WTC11 (cell line): Measurements from ENCODE around the gene AARSD1. TPM values are rescaled to one million over a fixed set of nuclear protein-coding genes. Genes with fewer than 3 reads are reported as not detected.

Source experiments
- ATAC-seq: fragments of 200-7000 bp; cut with Tn5 transposase; 2 replicates; pipeline ENCODE4 v1.10.0; 2021; ENCODE audit warnings: mild to moderate bottlenecking, moderate library complexity
- CTCF ChIA-PET: fragments of 300-600 bp; sonication (Branson Sonifier 250); formaldehyde crosslinking; loops from one replicate; lab custom pipeline; 2021; ENCODE audit warnings: antibody characterized with exemption; lab: Charles Lee
- POLR2A ChIA-PET: fragments of 350-600 bp; sonication (Branson Sonifier 250); formaldehyde crosslinking; loops from one replicate; lab custom pipeline; 2021; ENCODE audit warnings: antibody characterized with exemption; lab: Charles Lee
- DNase-seq: peaks from one replicate; pipeline ENCODE4 v3.0.0; 2021; ENCODE audit warnings: low spot score
- H3K27ac Mint-ChIP-seq: 2 replicates; pipeline ENCODE4 v1.8.0; 2021; ENCODE audit warnings: mixed read lengths
- H3K27me3 Mint-ChIP-seq: 2 replicates; pipeline ENCODE4 v1.8.0; 2021; ENCODE audit warnings: low read depth, mild to moderate bottlenecking, moderate library complexity, mixed read lengths
- H3K36me3 Mint-ChIP-seq: 2 replicates; pipeline ENCODE4 v1.8.0; 2021; ENCODE audit warnings: mixed read lengths
- H3K4me1 Mint-ChIP-seq: 2 replicates; pipeline ENCODE4 v1.8.0; 2022; ENCODE audit warnings: mixed read lengths
- H3K4me3 Mint-ChIP-seq: 2 replicates; pipeline ENCODE4 v1.8.0; 2021; ENCODE audit warnings: mild to moderate bottlenecking, moderate library complexity, mixed read lengths
- H3K9me3 Mint-ChIP-seq: 2 replicates; pipeline ENCODE4 v1.8.0; 2021; ENCODE audit warnings: mixed read lengths
- ATF1 ChIP-seq: sonication (generic); formaldehyde crosslinking; IDR thresholded peaks from 2 replicates; pipeline ENCODE4 v1.8.1; 2023; ENCODE audit warnings: mild to moderate bottlenecking, moderate library complexity, missing genetic modification reagents
- CREB1 ChIP-seq: sonication (generic); formaldehyde crosslinking; IDR thresholded peaks from 2 replicates; pipeline ENCODE4 v1.8.0; 2023; ENCODE audit warnings: mild to moderate bottlenecking, missing genetic modification reagents
- CREM ChIP-seq: sonication (generic); formaldehyde crosslinking; IDR thresholded peaks from 2 replicates; pipeline ENCODE4 v1.8.1; 2022; ENCODE audit warnings: mild to moderate bottlenecking, missing genetic modification reagents, moderate library complexity
- ESRRA ChIP-seq: sonication (generic); formaldehyde crosslinking; IDR thresholded peaks from 2 replicates; pipeline ENCODE4 v1.8.1; 2022; ENCODE audit warnings: mild to moderate bottlenecking, missing genetic modification reagents, borderline replicate concordance
- ETV6 ChIP-seq: sonication (generic); formaldehyde crosslinking; IDR thresholded peaks from 2 replicates; pipeline ENCODE4 v1.8.1; 2022; ENCODE audit warnings: mild to moderate bottlenecking, missing genetic modification reagents
- HMGA2 ChIP-seq: fragments of 250-450 bp; sonication (Bioruptor Pico); IDR thresholded peaks from 2 replicates; pipeline ENCODE4 v1.4.0; 2021; ENCODE audit warnings: mild to moderate bottlenecking, moderate library complexity
- JAZF1 ChIP-seq: fragments of 250-450 bp; sonication (Bioruptor Pico); IDR thresholded peaks from 2 replicates; pipeline ENCODE4 v1.9.0; 2021; ENCODE audit warnings: moderate library complexity, mild to moderate bottlenecking, inconsistent platforms
- MXD4 ChIP-seq: fragments of 250-450 bp; sonication (Bioruptor Pico); IDR thresholded peaks from 2 replicates; pipeline ENCODE4 v1.8.0; 2021; ENCODE audit warnings: mild to moderate bottlenecking, moderate library complexity, borderline replicate concordance
- NFATC4 ChIP-seq: fragments of 250-450 bp; sonication (Bioruptor Pico); IDR thresholded peaks from 2 replicates; pipeline ENCODE4 v1.9.0; 2021; ENCODE audit warnings: mild to moderate bottlenecking
- NR1H2 ChIP-seq: sonication (generic); formaldehyde crosslinking; IDR thresholded peaks from 2 replicates; pipeline ENCODE4 v1.9.0; 2021; ENCODE audit warnings: mild to moderate bottlenecking, moderate library complexity, missing genetic modification reagents
- NR2C2 ChIP-seq: sonication (generic); formaldehyde crosslinking; IDR thresholded peaks from 2 replicates; pipeline ENCODE4 v1.8.0; 2022; ENCODE audit warnings: mild to moderate bottlenecking, missing genetic modification reagents
- RELA ChIP-seq: sonication (generic); formaldehyde crosslinking; IDR thresholded peaks from 2 replicates; pipeline ENCODE4 v1.8.1; 2022; ENCODE audit warnings: missing genetic modification reagents, mild to moderate bottlenecking, borderline replicate concordance
- SMAD3 ChIP-seq: sonication (generic); formaldehyde crosslinking; IDR thresholded peaks from 2 replicates; pipeline ENCODE4 v1.8.0; 2022; ENCODE audit warnings: missing genetic modification reagents, mild to moderate bottlenecking, borderline replicate concordance
- SMAD4 ChIP-seq: sonication (generic); formaldehyde crosslinking; IDR thresholded peaks from 2 replicates; pipeline ENCODE4 v1.8.0; 2022; ENCODE audit warnings: mild to moderate bottlenecking, missing genetic modification reagents
- SP1 ChIP-seq: sonication (generic); formaldehyde crosslinking; conservative IDR thresholded peaks from 2 replicates; pipeline ENCODE4 v1.8.1; 2022; ENCODE audit warnings: missing genetic modification reagents
- TEAD4 ChIP-seq: sonication (generic); formaldehyde crosslinking; IDR thresholded peaks from 2 replicates; pipeline ENCODE4 v1.8.0; 2022; ENCODE audit warnings: mild to moderate bottlenecking, missing genetic modification reagents
- ZBTB21 ChIP-seq: sonication (generic); formaldehyde crosslinking; IDR thresholded peaks from 2 replicates; pipeline ENCODE4 v1.8.1; 2023; ENCODE audit warnings: mild to moderate bottlenecking, missing genetic modification reagents, borderline replicate concordance
- ZNF232 ChIP-seq: sonication (generic); formaldehyde crosslinking; IDR thresholded peaks from 2 replicates; pipeline ENCODE4 v1.8.0; 2022; ENCODE audit warnings: mild to moderate bottlenecking, missing genetic modification reagents
- ZNF263 ChIP-seq: sonication (generic); formaldehyde crosslinking; IDR thresholded peaks from 2 replicates; pipeline ENCODE4 v1.8.1; 2022; ENCODE audit warnings: low read depth, mild to moderate bottlenecking, moderate library complexity, missing genetic modification reagents
- ZNF416 ChIP-seq: fragments of 250-450 bp; sonication (Bioruptor Pico); IDR thresholded peaks from 2 replicates; pipeline ENCODE4 v1.9.0; 2021; ENCODE audit warnings: mild to moderate bottlenecking, inconsistent platforms
- total RNA-seq: library from RNA; stranded (reverse); gene quantifications from 3 replicates; pipeline ENCODE4 v1.2.3, GENCODE V29; 2021
- TF ChIP-seq, protein P1 (sequence below): sonication (generic); formaldehyde crosslinking; IDR thresholded peaks from 2 replicates; pipeline ENCODE4 v1.8.1; 2023; ENCODE audit warnings: mild to moderate bottlenecking, missing genetic modification reagents, moderate library complexity
- TF ChIP-seq, protein P2 (sequence below): sonication (generic); formaldehyde crosslinking; IDR thresholded peaks from 2 replicates; pipeline ENCODE4 v1.8.1; 2023; ENCODE audit warnings: mild to moderate bottlenecking, missing genetic modification reagents, borderline replicate concordance
- TF ChIP-seq, protein P3 (sequence below): sonication (generic); formaldehyde crosslinking; IDR thresholded peaks from 2 replicates; pipeline ENCODE4 v1.8.0; 2023; ENCODE audit warnings: missing genetic modification reagents
- TF ChIP-seq, protein P4 (sequence below): sonication (generic); formaldehyde crosslinking; IDR thresholded peaks from 2 replicates; pipeline ENCODE4 v1.8.1; 2022; ENCODE audit warnings: low read depth, missing genetic modification reagents, borderline replicate concordance
- TF ChIP-seq, protein P5 (sequence below): fragments of 250-450 bp; sonication (Bioruptor Pico); IDR thresholded peaks from 2 replicates; pipeline ENCODE4 v2.1.2; 2022; ENCODE audit warnings: mild to moderate bottlenecking, moderate library complexity

AARSD1 gene
- total RNA-seq, 1 experiment from 2014 or later = 61.5 TPM

DNA sequence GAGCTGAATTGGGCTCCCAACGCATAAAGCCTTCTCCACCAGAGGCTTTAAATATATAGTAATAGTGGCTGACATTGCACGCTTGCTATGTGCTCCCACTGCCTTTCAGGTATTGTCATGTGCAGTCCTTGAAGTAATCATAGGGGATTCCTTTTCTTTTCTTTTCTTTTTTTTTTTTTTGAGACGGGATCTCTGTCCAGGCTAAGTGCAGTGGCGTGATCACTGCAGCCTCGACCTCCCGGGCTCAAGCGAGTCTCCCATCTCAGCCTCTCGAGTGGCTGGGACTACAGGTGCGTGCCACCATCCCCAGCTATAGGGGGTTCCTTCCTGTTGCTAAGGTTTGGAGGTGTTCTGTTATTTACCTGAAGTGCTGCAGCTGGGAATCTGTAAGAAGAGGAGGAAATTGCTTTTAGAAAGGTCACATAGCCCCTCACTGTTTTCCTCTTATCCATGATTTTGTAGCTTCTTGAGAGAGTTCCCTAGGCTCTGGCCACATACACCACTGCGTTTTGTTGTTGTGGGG lies 34.8 kb upstream of the AARSD1 start:
- H3K4me1 Mint-ChIP-seq = peaks cover 31% of the 10 kb centered on the region
- TF ChIP-seq SP1 (CRISPR knock-in tag) = no peak
- no peak for TF ChIP-seq SMAD3 (CRISPR knock-in tag)
- no peak for TF ChIP-seq ZBTB21
- TF ChIP-seq NFATC4 = no peak
- TF ChIP-seq MXD4 = no peak
- TF ChIP-seq, all 79 proteins: peak for 0
- ATAC-seq = no peak
- Mint-ChIP-seq H3K4me3 (peak overlapping the region; percentile 100), H3K9me3 (no peaks in the 10 kb centered on the region), H3K27ac (peak overlapping the region; percentile 99), H3K27me3 (no peaks in the 10 kb centered on the region; the same call in 1 of the 2 replicates), H3K36me3 (peaks cover 54% of the 10 kb centered on the region)
- no peak for DNase-seq
- POLR2A ChIA-PET = interaction anchor here (1.5 to 2.3 kb wide), 5 partner anchors 7 to 317 kb away, joined by 6 to 27 read pairs (median 8); partner anchors contain the start of genes BRCA1, IFI35, TMEM106A and VAT1
- CTCF ChIA-PET = interaction anchor here (1.5 to 3.4 kb wide), 6 partner anchors 8 to 175 kb away, joined by 8 to 28 read pairs (median 14); partner anchors contain the start of genes BECN1, IFI35, NBR1 and RND2

DNA sequence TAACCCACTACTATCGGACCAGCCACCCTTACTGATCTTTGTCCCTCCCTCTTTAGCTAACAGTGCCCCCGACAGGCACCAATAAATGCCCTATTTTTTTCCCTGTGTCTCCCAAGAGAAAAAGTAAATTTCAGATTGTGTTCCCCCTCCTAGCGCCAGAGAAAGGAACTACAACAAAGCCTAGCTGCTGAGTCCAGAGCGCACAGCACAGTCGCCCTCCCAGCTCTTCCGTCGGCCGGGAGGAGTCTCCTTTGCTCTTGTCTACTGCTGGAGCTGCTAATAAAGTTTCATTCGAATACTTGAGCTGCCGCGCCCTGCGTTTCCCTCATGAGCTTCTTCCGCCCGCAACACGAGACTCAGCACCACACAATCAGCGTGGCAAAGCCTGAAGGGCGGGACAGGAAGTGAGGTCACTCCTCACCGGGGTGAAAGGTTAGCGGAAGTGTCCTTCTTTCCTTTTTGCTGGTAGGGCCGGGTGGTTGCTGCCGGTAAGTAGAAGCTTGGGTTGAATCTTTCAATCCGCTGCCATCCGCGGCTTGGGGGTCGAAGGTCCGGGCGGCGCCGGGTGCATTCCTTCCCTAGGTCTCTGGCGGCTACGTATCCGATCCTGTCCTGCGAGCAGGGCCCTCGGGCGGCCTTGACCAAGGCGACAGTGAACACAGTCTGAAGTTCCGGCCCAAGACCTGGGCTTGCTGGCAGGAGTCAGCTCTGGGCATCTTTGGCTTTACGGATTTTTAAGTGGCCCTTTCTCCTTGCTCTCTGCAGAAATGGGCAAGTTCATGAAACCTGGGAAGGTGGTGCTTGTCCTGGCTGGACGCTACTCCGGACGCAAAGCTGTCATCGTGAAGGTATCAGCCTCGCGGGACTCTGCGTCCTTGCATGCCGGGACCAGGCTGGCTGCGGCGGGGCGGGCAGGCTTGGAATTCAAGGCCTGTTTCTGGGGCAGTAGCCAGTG lies 34.0 kb upstream of the AARSD1 start, which contains the start of gene RPL27:
RPL27 (plus strand) TSS at position 436 of the 955 bp plus-strand sequence; CDS start at position 768, 332 bp downstream.
- peak; percentile 96 for DNase-seq
- H3K27me3 Mint-ChIP-seq = no peaks in the 10 kb centered on the region; the same call in 1 of the 2 replicates
- TF ChIP-seq CREM (CRISPR knock-in tag) (peak; percentile 94), NR2C2 (peak; percentile 95), ZNF232 (0 out of 2 replicates have a peak, but pooled peaks have one; percentile 57), ETV6 (CRISPR knock-in tag) (peak; percentile 97), SMAD4 (CRISPR knock-in tag) (no peak), TEAD4 (no peak), RELA (CRISPR knock-in tag) (no peak), JAZF1 (CRISPR knock-in tag) (no peak), CREB1 (CRISPR knock-in tag) (peak; percentile 43; the same call in 1 of the 2 replicates), NR1H2 (no peak), ZNF416 (0 out of 2 replicates have a peak, but pooled peaks have one; percentile 61), ZBTB21 (0 out of 2 replicates have a peak, but pooled peaks have one; percentile 60), ESRRA (CRISPR knock-in tag) (no peak), ZNF263 (0 out of 2 replicates have a peak, but pooled peaks have one; percentile 35), SP1 (CRISPR knock-in tag) (peak; percentile 99), HMGA2 (CRISPR knock-in tag) (no peak), ATF1 (CRISPR knock-in tag) (0 out of 2 replicates have a peak, but pooled peaks have one; percentile 26)
- TF ChIP-seq, protein P1, sequence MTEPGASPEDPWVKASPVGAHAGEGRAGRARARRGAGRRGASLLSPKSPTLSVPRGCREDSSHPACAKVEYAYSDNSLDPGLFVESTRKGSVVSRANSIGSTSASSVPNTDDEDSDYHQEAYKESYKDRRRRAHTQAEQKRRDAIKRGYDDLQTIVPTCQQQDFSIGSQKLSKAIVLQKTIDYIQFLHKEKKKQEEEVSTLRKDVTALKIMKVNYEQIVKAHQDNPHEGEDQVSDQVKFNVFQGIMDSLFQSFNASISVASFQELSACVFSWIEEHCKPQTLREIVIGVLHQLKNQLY (CRISPR knock-in tag) = no peak
- TF ChIP-seq, protein P2, sequence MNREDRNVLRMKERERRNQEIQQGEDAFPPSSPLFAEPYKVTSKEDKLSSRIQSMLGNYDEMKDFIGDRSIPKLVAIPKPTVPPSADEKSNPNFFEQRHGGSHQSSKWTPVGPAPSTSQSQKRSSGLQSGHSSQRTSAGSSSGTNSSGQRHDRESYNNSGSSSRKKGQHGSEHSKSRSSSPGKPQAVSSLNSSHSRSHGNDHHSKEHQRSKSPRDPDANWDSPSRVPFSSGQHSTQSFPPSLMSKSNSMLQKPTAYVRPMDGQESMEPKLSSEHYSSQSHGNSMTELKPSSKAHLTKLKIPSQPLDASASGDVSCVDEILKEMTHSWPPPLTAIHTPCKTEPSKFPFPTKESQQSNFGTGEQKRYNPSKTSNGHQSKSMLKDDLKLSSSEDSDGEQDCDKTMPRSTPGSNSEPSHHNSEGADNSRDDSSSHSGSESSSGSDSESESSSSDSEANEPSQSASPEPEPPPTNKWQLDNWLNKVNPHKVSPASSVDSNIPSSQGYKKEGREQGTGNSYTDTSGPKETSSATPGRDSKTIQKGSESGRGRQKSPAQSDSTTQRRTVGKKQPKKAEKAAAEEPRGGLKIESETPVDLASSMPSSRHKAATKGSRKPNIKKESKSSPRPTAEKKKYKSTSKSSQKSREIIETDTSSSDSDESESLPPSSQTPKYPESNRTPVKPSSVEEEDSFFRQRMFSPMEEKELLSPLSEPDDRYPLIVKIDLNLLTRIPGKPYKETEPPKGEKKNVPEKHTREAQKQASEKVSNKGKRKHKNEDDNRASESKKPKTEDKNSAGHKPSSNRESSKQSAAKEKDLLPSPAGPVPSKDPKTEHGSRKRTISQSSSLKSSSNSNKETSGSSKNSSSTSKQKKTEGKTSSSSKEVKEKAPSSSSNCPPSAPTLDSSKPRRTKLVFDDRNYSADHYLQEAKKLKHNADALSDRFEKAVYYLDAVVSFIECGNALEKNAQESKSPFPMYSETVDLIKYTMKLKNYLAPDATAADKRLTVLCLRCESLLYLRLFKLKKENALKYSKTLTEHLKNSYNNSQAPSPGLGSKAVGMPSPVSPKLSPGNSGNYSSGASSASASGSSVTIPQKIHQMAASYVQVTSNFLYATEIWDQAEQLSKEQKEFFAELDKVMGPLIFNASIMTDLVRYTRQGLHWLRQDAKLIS (CRISPR knock-in tag) = peak; percentile 82; the same call in 1 of the 2 replicates
- TF ChIP-seq, protein P3, sequence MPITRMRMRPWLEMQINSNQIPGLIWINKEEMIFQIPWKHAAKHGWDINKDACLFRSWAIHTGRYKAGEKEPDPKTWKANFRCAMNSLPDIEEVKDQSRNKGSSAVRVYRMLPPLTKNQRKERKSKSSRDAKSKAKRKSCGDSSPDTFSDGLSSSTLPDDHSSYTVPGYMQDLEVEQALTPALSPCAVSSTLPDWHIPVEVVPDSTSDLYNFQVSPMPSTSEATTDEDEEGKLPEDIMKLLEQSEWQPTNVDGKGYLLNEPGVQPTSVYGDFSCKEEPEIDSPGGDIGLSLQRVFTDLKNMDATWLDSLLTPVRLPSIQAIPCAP (CRISPR knock-in tag) = 0 out of 2 replicates have a peak, but pooled peaks have one; percentile 22
- TF ChIP-seq, protein P4, sequence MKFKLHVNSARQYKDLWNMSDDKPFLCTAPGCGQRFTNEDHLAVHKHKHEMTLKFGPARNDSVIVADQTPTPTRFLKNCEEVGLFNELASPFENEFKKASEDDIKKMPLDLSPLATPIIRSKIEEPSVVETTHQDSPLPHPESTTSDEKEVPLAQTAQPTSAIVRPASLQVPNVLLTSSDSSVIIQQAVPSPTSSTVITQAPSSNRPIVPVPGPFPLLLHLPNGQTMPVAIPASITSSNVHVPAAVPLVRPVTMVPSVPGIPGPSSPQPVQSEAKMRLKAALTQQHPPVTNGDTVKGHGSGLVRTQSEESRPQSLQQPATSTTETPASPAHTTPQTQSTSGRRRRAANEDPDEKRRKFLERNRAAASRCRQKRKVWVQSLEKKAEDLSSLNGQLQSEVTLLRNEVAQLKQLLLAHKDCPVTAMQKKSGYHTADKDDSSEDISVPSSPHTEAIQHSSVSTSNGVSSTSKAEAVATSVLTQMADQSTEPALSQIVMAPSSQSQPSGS (CRISPR knock-in tag) = no peak
- TF ChIP-seq, protein P5, sequence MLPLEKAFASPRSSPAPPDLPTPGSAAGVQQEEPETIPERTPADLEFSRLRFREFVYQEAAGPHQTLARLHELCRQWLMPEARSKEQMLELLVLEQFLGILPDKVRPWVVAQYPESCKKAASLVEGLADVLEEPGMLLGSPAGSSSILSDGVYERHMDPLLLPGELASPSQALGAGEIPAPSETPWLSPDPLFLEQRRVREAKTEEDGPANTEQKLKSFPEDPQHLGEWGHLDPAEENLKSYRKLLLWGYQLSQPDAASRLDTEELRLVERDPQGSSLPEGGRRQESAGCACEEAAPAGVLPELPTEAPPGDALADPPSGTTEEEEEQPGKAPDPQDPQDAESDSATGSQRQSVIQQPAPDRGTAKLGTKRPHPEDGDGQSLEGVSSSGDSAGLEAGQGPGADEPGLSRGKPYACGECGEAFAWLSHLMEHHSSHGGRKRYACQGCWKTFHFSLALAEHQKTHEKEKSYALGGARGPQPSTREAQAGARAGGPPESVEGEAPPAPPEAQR (CRISPR knock-in tag) = no peak

More for the DNA sequence above, 34.0 kb upstream of the AARSD1 start, which contains the start of gene RPL27:
- H3K4me1 Mint-ChIP-seq = peaks cover 31% of the 10 kb centered on the region
- no peaks in the 10 kb centered on the region for H3K9me3 Mint-ChIP-seq
- peak within 1 kb of the TSS; percentile 99 for H3K27ac Mint-ChIP-seq
- peaks cover 52% of the 10 kb centered on the region for H3K36me3 Mint-ChIP-seq
- POLR2A ChIA-PET = interaction anchor here (0.5 to 2.3 kb wide), 15 partner anchors 8 to 318 kb away, joined by 3 to 27 read pairs (median 7); partner anchors contain the start of genes BECN1, BRCA1, IFI35 and PSME3
- ATAC-seq = peak; percentile 96
- CTCF ChIA-PET = interaction anchor here (0.6 to 3.4 kb wide), 57 partner anchors 8 to 610 kb away, joined by 3 to 28 read pairs (median 5); partner anchors contain the start of genes AOC2, BECN1, BRCA1 and IFI35
- peak within 1 kb of the TSS; percentile 100 for H3K4me3 Mint-ChIP-seq
